ENCODE data around the gene FIZ1.

FIZ1 gene, protein sequence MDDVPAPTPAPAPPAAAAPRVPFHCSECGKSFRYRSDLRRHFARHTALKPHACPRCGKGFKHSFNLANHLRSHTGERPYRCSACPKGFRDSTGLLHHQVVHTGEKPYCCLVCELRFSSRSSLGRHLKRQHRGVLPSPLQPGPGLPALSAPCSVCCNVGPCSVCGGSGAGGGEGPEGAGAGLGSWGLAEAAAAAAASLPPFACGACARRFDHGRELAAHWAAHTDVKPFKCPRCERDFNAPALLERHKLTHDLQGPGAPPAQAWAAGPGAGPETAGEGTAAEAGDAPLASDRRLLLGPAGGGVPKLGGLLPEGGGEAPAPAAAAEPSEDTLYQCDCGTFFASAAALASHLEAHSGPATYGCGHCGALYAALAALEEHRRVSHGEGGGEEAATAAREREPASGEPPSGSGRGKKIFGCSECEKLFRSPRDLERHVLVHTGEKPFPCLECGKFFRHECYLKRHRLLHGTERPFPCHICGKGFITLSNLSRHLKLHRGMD

DNA sequence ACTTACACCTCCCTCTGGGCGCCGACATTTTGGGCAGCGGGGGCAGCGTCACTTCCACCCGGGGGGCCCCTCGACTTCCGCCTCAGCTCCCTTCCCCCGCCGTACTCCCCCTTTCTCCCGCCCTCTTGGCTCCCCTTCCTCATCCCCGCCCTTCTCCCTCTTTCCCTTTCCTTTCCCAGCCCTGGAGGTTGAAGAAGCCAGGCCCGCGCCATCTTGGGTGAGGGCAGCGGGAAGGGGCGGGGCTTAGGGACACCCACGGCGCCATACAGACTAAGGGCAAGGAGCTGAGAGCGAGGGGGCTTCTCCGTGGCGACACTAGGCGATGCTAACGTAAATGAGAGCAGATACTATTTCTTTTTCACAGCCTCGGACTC, at the start of gene FIZ1:
TSS of gene FIZ1 (minus strand) at position 50 of the 374 bp plus-strand sequence. CDS start 1,652 bp downstream, outside the sequence.
- DNase-seq: peak; percentile 98

DNA sequence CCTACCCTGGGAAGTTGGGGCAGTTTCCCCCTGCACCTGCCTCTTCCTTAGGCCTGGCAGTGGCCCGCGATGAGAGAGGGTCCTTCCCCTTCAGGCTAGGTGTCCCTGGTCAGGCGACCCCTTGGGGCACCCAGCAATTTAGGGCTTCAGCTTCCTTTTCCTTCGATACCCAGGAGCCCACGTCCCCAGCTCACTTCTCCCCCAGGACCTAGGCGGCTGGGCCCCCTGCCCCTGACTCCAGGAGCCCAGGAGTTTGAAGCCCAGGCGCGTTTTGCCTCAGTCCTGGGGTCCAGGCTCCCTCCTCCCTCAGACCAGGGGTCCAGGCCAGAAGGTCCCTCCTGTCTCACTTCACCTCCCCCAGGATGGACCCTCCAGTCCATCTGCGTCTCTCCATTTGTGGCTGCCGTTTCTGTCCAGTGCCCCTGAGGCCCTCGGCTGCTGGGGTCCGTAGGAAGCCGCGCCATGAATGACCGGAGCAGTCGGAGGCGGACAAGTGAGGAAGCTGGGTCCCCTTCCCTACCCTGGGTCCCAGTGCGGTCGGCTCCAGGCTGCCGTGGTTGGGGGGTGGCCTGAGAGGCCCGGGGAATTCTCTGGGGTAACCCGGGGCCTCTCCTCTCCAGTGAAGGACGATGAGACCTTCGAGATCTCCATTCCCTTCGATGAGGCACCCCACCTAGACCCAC, 49.4 kb upstream of the FIZ1 start:
- no peak for DNase-seq

DNA sequence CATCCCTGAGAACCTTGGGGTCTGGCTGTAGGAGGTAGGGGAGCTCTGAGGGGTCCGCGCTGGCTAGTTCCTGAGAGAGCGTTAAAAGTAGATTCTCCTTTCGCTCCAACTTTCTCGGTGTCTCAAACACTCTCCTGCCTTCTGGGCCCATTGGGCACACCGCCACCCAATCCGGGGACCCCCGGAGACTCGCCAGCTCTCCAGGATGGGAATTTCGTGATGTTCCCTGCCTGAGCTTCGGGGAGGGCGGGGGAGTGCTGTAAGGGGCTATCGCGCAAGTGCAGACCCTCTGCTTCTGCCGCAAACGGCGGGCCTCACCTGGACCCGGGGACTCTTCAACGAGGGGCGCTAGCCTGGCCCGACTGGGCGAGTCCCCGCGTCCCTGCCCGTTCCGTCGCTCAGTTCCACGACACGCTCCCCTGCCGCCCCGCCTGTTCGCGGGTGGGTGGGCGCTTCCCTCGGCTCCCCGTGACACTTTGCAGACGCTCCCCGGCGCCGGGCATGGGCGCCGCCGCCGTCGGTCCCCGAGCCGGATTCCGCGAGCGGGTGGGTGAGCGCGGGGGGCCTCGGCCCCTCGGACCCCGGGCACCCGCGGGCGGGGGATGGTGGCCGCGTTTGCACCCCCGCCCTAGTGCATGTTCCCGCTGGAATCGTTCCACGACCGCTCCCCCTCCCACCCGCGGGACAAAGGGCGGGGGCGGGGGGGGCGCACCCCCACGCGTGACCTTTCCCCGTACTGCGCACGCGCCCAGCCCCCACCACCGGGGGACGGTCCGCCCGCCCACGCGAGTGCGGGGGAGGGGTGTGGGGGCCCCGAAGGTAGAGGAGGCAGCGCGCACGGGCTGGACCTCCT, 48.6 kb upstream of the FIZ1 start, which contains the start of gene CCDC106:
TSS of gene CCDC106 (plus strand) at position 481 of the 853 bp plus-strand sequence. CDS start 835 bp downstream, outside the sequence.
- DNase-seq: peak; percentile 43

DNA sequence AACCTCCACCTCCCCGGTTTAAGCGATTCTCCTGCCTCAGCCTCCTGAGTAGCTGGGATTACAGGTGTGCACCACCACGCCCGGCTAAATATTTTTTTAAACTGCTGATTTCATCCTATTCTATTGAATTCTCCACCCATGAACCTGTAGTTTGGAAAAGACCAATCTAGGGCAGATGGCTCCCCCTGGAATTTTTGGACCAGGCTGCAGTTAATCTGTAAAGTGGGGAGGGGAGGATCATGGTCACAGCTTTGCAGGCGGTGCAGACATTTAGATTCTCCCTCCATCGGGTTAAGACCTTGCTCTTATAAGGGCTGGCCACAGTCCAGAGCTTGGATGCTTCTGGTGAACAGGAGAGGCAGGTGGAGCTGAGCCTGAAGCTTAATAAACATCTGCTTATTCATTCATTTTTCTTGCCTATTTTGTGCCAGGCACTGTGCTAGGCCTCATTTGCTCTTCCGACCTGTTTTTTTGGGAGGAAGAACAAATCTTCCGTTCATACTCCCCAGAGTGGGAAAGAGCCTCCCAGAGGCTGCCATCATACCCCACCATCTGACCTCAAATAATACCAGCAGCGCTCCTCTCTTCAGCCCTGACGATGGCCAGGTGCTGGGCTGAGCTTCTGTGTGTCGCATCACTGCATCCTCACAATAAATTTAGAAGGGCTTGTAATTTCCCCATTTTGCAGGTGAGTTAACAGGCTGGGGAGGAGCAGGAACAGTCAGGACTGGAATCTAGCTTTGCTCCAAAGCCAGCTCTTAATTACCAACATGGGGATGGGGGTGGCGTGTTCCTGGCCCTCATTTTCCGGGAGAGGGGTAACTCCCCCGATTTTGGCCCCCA, 47.8 kb upstream of the FIZ1 start:
- DNase-seq: no peak

DNA sequence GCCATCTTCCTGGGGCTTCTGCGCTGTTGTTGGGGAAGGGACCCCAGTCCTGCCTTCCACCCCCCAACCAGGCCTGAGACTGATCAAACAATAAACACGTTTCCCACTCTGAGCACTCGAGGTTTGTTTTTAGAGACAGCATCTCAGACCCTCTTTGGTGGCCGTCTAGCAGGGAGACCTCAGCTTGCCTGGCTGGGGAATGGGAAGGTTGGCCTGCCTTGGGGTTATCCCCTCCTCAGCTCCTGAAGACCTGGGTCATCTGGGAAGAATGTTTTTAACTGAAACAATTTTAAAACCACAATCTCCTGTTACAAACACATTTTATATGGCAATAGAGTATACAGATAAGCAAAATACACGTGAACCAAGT, 46.2 kb upstream of the FIZ1 start:
- DNase-seq: no peak

DNA sequence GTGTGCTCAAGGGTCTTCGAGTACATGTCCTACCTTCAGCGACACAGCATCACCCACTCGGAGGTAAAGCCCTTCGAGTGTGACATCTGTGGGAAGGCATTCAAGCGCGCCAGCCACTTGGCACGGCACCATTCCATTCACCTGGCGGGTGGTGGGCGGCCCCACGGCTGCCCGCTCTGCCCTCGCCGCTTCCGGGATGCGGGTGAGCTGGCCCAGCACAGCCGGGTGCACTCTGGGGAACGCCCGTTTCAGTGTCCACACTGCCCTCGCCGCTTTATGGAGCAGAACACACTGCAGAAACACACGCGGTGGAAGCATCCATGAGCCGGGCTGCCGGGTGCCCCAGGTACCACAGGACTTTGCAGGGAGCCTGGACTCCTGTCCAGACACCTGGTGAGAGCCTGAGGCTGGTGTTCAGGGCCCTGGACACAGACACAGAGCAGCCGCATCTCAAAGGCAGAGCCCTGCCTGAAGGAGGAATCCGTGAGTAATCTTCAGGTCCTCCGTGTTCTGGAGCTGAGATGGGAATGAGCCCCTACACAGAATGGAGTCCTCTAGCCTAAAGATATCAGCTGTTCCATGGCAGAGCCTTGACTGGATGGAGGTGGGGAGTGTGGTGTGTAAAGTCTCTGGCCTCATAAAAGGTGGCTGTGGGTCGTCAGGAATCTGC, 45.7 kb upstream of the FIZ1 start:
- DNase-seq: no peak

DNA sequence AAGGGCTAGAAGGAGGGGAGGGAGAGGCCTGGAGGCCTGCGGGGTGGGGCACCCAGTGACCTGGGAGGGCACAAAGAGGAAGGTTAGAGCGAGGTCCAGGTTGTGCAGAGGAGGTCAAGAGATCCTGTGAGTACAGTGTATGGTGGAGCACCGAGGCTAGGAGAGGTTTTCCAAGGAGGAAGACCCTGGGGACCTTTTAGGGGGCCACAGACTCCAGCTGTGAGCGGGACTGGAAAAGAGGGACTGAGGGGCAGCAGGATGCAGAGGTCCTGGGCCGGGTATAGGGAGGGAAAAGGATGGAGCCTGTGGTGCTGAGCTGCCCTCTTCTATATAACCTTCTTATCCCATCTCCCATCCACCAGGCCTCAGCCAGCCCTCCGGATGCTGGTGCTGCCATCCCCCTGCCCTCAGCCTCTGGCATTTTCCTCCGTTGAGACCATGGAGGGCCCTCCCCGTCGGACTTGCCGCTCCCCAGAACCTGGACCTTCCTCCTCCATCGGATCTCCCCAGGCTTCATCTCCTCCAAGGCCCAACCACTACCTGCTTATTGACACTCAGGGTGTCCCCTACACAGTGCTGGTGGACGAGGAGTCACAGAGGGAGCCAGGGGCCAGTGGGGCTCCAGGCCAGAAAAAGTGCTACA, 45.0 kb upstream of the FIZ1 start:
- DNase-seq: no peak

DNA sequence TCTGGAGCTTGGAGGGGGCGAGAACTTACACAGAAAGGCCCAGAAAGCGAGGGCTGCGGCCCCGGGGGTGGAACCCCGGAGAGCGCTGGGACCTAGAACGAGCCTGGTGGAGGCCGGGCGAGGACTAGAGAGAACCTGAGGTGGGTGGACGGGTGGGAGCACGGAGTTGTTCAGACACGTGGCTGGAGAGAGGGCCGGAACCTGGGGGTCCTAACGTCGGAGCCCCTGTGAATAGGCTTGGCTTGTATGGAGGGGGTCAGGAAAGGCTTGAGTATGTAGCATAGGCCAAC, 44.5 kb upstream of the FIZ1 start:
- no peak for DNase-seq

DNA sequence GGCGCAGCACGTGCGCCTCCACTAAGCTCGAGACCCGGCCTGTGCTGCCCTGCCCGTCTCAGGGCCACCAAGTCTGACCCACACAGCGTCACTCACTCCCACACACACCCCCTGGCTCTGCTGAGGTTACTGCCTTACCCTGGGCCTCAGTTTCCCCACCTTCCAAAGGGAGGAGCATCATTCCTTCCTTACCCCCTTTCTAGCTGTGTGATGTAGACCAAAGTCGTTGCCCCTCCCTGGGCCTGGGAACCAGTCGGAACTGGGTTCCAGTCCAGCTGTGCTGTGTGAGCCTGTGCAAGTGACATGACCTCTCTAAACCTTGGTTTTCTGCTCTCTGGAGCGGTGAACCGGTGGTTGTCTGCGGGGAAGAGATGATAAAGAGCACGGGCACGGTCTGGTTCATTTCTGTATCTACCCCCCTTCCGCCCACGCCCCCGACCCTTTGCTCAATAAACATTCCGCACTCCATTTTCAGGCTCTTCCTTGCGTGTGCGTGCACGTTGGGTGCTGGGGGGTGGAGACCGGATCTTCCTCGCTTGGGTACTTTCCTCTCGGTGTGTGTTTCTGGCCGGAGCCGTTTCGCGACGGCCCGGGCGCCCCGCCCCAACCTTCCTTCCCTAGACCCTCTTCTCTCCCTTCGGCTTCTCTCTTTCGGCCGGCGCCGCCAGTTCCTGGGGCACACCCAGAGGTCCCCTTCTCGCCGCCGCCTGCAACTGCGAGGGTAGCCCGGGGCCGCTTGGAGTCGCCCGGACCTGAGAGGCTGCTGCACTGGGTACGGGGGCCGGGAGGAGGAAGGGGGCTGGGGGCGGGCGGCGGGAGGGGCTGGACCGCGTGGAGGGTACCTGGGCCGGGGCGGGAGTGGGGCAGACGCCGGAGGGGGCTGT, 43.9 kb upstream of the FIZ1 start, which contains the start of gene ZNF581:
TSS of gene ZNF581 (plus strand) at position 647 of the 884 bp plus-strand sequence. CDS start 923 bp downstream, outside the sequence.
- peak; percentile 83 for DNase-seq

DNA sequence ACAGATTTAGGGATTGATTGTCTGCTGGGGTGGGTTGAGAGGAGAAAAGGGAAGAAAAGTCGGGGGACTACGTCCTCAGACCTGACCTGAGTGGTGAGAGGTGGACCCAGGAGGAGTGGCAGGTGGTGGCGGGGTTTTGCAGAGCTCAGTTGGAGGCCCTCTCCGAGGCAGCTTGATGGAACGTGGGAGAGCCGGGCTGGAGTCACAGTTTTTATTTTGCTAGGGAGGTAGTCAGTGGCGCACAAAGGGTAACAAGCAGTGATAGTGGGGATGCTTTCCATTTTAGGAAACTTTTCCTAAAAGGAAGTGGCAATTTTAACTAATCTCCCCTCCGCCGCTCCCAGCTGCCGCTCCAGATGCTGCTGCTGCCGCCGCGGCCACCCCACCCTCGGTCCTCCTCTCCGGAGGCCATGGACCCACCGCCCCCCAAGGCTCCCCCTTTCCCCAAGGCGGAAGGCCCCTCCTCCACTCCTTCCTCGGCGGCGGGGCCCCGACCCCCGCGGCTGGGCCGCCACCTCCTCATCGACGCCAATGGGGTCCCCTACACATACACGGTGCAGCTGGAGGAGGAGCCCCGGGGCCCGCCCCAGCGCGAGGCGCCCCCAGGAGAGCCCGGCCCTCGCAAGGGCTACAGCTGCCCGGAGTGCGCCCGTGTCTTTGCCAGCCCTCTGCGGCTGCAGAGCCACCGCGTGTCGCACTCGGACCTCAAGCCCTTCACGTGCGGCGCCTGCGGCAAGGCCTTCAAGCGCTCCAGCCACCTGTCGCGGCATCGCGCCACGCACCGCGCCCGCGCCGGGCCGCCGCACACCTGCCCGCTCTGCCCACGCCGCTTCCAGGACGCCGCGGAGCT, 43.1 kb upstream of the FIZ1 start:
- peak; percentile 26 for DNase-seq

DNA sequence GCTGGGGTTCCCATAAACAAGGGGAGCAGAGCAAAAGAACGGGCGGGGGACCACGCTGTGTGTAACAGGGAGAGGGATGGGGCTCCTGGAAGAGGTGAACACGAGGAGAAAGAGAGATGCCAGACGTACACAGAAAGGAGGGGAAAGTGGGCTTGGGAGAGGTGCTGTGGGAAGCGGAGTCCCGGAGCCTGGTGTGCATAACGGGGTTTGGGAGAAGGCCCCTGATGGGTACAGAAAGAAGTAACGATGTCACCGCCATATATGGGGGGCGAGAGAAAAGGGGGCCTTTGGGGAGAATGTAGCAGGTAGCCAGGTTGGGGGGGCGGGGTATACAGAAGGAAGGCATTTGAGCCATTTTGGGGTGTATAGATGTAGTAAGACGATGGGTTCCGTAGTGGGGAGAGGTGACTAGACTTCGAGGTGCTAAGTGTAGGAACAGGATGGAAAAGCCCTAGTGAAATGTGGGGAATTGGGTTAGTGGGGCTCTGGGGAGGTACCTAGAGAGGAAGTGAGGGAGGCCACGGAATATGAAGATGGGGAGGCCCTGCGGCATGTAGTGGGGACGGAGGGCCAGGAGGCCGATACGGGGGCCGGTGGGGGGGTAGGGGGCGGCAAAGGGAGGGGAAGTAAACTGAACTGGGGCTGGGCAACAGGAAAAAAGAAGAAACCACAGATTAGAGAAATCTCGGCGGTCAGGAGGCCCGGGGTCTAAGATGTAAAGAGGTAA, 42.3 kb upstream of the FIZ1 start:
- peak; percentile 57 for DNase-seq

DNA sequence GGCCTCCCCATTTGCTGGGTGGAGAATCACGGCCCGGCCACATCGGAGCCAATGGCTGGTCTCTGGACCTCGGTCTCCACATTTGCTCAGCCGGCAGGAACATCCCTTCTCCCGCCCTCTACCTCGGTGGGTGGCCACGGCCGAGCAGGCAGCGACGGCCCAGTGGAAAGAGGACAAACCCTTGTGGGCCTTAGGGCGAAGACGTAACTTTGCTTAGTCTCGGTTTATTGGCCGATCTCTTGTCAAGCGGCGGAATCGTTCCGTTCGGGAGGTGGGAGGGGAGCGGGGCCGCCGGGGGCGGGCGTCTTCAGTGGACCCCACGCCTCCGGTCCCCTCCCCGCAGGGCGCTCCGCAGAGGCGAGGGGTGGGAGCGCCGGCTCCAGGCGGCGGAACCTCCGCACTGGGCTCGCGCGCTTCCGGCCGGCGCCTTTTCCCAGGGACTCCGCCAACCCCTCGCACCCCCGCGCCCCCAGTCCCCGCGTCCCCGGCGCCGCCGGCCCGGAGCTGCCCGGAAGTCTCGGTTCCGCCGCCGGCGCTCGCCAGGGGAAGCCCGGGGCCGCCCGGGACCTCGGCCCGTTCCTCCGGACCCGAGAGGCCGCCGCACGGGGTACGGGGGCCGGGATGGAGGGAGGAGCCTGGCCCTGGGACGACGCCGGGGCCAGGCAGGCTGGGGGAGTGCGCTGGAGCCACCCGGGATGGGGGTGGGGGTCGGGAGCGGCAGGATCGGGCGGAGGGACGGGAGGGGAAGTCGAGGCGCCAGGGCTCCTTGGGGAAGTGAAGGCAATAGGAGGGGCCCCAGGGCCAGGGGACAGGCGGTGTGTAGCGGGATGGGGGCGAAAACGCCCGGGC, 41.5 kb upstream of the FIZ1 start, which contains the start of gene ZNF580:
TSS of gene ZNF580 (plus strand) at position 426 of the 849 bp plus-strand sequence. CDS start 1,507 bp downstream, outside the sequence.
- DNase-seq: peak; percentile 67

DNA sequence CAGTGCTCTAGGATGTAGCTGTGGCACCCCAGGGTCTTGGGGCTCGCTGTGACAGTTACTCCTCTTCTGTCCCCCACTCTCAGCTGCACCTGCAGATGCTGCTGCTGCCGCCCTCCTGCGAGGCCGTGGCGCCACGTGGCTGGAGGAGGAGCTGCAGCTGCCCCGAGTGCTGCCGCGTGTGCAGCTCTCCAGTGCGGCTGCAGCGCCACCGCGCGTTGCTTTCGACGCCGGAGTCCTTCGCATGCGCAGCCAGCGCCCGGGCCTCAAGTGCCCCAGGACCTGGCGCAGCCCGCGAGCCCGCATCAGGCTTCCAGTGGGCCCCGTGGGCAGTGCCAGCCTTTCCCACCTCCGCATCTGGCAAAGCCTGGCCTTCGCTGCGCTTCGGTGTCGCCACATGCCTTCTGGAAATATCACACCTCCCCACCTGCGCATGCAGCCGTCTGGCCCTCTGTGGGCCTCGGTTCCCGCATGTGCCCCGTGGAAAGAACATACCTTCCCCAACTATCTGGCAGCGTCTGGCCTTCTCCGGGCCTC, 40.8 kb upstream of the FIZ1 start:
- DNase-seq: peak; percentile 80

DNA sequence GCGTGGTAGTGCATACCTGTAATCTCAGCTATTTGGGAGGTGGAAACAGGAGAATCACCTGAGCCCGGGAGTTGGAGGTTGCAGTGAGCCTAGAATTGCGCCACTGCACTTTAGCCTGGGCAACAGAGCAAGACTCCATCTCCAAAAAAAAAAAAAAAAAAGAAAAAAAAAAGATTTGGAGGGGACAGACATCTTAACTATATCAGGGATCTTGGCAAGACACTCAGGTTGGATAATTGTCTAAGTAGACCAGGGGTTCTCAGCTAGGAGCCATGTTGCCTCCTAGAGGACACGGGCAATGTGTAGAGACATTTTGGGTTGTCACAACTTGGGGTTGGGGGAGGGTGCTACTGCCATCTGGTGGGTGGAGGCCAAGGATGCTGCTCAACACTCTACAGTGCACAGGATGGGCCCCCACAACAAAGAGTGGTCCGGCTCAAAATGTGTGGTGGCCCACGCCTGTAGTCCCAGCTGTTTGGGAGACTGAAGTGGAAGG, 39.6 kb upstream of the FIZ1 start:
- peak; percentile 76 for DNase-seq

DNA sequence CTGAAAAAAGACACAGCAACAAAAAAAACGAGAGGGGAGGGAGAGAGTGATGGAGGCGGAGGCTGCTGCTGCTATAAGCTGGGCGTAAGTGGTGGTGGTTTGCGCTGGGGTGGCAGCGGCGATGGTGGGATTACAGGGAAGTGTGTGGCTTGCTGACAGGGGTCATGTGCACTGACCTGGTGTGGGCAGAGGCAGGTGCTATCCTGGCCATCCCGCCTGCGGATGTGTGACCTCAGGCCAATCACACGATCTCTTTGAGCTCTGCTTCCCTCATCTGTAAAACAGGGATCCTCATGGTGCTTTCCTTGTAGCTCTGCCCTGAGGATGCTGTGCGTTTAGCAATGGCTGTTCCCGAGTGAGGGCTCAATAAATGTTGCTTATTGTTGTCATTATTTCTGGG, 38.2 kb upstream of the FIZ1 start:
- DNase-seq: no peak

DNA sequence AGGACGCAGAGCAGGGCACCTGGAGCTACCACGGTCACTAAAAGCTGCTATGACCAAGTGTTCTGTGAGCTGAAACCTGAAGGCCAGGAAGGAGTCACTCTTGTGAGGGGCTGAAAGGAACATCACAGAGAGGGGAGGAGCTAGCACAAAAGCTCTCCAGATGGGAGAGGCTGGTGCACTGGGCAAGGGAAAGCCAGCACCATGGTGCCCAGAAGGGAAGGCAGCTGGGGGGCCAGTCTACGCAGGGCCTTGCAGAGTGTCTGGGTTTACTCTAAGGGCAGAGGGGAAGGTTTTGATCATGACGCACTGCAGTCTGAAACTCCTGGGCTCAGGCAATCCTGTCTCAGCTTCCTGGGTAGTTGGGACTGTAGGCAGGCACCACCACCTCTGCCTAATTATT, 37.4 kb upstream of the FIZ1 start:
- DNase-seq: no peak

Data from CD4-positive, alpha-beta T cell treated with Interleukin-17A for 1 hour (primary cell).